ENCODE data around the gene FAM210B. TPM values are rescaled to one million over a fixed set of nuclear protein-coding genes. Genes with fewer than 3 reads are reported as not detected.

FAM210B gene
- total and polyA plus RNA-seq, 2 of the 13 experiments (the other 11 are each of a cell fraction or from before 2014, with no cell fraction given) = 75.9 to 107 TPM

- BruUV-seq (replicated peaks) = no TSS peak
- no peaks in the 10 kb centered on the region for H3K36me3 ChIP-seq (replicated peaks in 1 of 2; ENCODE audit: control insufficient read depth in 1 of 2, insufficient read depth in 2 of 2, low read length in 2 of 2)
- H3K79me2 ChIP-seq (ENCODE audit: insufficient read depth, low read length) = no peaks in the 10 kb centered on the region
- ChIA-PET POLR2A (no interaction called here), CTCF (ENCODE audit: low intra/inter-chr PET ratio, low total read pairs) (interaction anchor here (0.6 to 1.8 kb wide), 4 partner anchors 93 to 1662 kb away, joined by 3 to 13 read pairs (median 4); partner anchors contain the start of gene MC3R)
- WGBS (ENCODE audit: low lambda C conversion rate) = 11% methylated on average over 3 of the region's 3 CpGs
- no peak for ATAC-seq
- no peak overlapping the region for H3K9ac ChIP-seq (ENCODE audit: insufficient read depth, low read depth, low read length)
- H3K4me3 ChIP-seq (replicated peaks in 1 of 3; ENCODE audit: insufficient read depth in 1 of 3, low read depth in 2 of 3, low read length in 3 of 3) = no peak overlapping the region
- no peak overlapping the region for H3K27ac ChIP-seq (ENCODE audit: extremely low read length, insufficient read depth, low read length)
- in situ Hi-C loops (cut with HindIII; ENCODE audit: extremely low pct_ligation_motif_present, low pct_unique_long_range_greater_than_20kb) (no loop called here), intact Hi-C loops (cut with micrococcal nuclease; ENCODE audit: unreplicated experiment) (no loop called here)
- FAIRE-seq = no peak
- H3K4me2 ChIP-seq (ENCODE audit: low read depth, low read length) = no peak overlapping the region
- no peaks in the 10 kb centered on the region for H4K20me1 ChIP-seq (ENCODE audit: insufficient read depth, low read length)
- peaks cover under 1% of the 10 kb centered on the region; the same call in 1 of the 2 replicates for H3K4me1 ChIP-seq (ENCODE audit: insufficient read depth, low read length)
- H3K27me3 ChIP-seq (ENCODE audit: control insufficient read depth in 1 of 2, insufficient read depth in 2 of 2, low read length in 2 of 2) = peaks cover 0 to 7% of the 10 kb centered on the region in 2 experiments; a peak in 1 of 5 replicates
- no peaks in the 10 kb centered on the region for H3K9me3 ChIP-seq (ENCODE audit: low read length)
- no peak for DNase-seq (ENCODE audit: low spot score)
- TF ChIP-seq ZNF331 (CRISPR knock-in tag; IDR thresholded peaks at IDR 0.05) = peak; percentile 85
- TF ChIP-seq PHF21A (CRISPR knock-in tag; IDR thresholded peaks at IDR 0.05) = no peak
- no peak for TF ChIP-seq ELF1 (CRISPR knock-in tag; IDR thresholded peaks at IDR 0.05)
- no peak for TF ChIP-seq U2AF1 (optimal IDR thresholded peaks at IDR 0.05; ENCODE audit: low read depth, low read length)
- no peak overlapping the region for H2AFZ ChIP-seq (ENCODE audit: low read length)
Observed at GRCh38 chr20:56342783-56343182, 16.0 kb upstream of the FAM210B start.

DNA sequence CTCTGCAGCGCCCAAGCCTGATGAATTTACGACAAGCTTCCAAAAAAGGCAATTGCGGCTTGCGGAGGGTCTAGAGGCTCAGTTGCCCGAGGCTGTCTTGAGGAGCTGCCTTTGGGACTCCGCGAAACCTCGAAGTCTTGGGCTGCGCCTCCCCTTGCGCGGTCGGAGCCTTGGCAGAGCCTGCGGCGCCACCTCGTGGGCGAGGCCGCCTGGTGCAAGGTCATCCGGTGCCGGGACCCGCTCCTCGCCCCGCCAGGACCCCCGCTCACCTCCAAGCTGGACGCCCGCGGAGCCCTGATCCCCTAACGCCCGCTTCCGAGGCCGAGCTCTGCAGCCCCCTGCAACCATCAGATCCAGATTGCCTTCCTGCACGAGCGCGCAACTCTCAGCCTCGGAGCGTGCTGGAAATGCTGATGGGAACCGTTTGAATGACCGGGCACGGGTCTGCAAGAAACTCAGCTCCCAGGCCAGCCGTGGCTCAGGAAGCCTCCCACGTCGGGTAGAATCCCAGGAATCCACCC, 14.9 kb upstream of the FAM210B start:
- POLR2A ChIA-PET = no interaction called here
- intact Hi-C loops (cut with micrococcal nuclease; ENCODE audit: unreplicated experiment) (loop anchor here (2.0 kb wide), 2 partner anchors 95 to 1663 kb away; partner anchors contain the start of gene MC3R), in situ Hi-C loops (cut with HindIII; ENCODE audit: extremely low pct_ligation_motif_present, low pct_unique_long_range_greater_than_20kb) (no loop called here)
- no peak for FAIRE-seq
- peak; percentile 92 for ATAC-seq
- no peak overlapping the region for H2AFZ ChIP-seq (ENCODE audit: low read length)
- H3K36me3 ChIP-seq (replicated peaks in 1 of 2; ENCODE audit: control insufficient read depth in 1 of 2, insufficient read depth in 2 of 2, low read length in 2 of 2) = no peaks in the 10 kb centered on the region
- 26% methylated on average over 32 of the region's 41 CpGs for WGBS (ENCODE audit: low lambda C conversion rate)
- H3K4me2 ChIP-seq (ENCODE audit: low read depth, low read length) = peak overlapping the region; percentile 31; the same call in 1 of the 2 replicates
- CTCF ChIA-PET (ENCODE audit: low intra/inter-chr PET ratio, low total read pairs) = interaction anchor here (1.2 to 1.8 kb wide), 2 partner anchors 96 to 1663 kb away, joined by 5 to 13 read pairs; partner anchors contain the start of gene MC3R
- H3K4me3 ChIP-seq (replicated peaks in 1 of 3; ENCODE audit: insufficient read depth in 1 of 3, low read depth in 2 of 3, low read length in 3 of 3) = peak overlapping the region in 1 of 3 experiments; percentile 21; a peak in 1 of 6 replicates
- no peaks in the 10 kb centered on the region for H3K9me3 ChIP-seq (ENCODE audit: low read length)
- H3K27me3 ChIP-seq (ENCODE audit: control insufficient read depth in 1 of 2, insufficient read depth in 2 of 2, low read length in 2 of 2) = peaks cover 0 to 7% of the 10 kb centered on the region in 2 experiments; a peak in 1 of 5 replicates
- H3K4me1 ChIP-seq (ENCODE audit: insufficient read depth, low read length) = peaks cover 12% of the 10 kb centered on the region
- DNase-seq (ENCODE audit: low spot score) = no peak
- H3K9ac ChIP-seq (ENCODE audit: insufficient read depth, low read depth, low read length) = no peak overlapping the region
- no peak overlapping the region for H3K27ac ChIP-seq (ENCODE audit: extremely low read length, insufficient read depth, low read length)
- no peaks in the 10 kb centered on the region for H3K79me2 ChIP-seq (ENCODE audit: insufficient read depth, low read length)
- BruUV-seq (replicated peaks) = no TSS peak
- no peaks in the 10 kb centered on the region for H4K20me1 ChIP-seq (ENCODE audit: insufficient read depth, low read length)
- 0 out of 2 replicates have a peak, but pooled peaks have one; percentile 58 for TF ChIP-seq ZBTB38 (CRISPR knock-in tag; IDR thresholded peaks at IDR 0.05)
- TF ChIP-seq ZNF724P (CRISPR knock-in tag; IDR thresholded peaks at IDR 0.05; ENCODE audit: borderline replicate concordance) = no peak
- 0 out of 2 replicates have a peak, but pooled peaks have one; percentile 40 for TF ChIP-seq CENPT (CRISPR knock-in tag; IDR thresholded peaks at IDR 0.05; ENCODE audit: low read depth)
- no peak for TF ChIP-seq ZNF333 (CRISPR knock-in tag; IDR thresholded peaks at IDR 0.05; ENCODE audit: borderline replicate concordance)
- TF ChIP-seq, protein P1, sequence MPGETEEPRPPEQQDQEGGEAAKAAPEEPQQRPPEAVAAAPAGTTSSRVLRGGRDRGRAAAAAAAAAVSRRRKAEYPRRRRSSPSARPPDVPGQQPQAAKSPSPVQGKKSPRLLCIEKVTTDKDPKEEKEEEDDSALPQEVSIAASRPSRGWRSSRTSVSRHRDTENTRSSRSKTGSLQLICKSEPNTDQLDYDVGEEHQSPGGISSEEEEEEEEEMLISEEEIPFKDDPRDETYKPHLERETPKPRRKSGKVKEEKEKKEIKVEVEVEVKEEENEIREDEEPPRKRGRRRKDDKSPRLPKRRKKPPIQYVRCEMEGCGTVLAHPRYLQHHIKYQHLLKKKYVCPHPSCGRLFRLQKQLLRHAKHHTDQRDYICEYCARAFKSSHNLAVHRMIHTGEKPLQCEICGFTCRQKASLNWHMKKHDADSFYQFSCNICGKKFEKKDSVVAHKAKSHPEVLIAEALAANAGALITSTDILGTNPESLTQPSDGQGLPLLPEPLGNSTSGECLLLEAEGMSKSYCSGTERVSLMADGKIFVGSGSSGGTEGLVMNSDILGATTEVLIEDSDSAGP (CRISPR knock-in tag; IDR thresholded peaks at IDR 0.05; ENCODE audit: borderline replicate concordance) = peak; percentile 56; the same call in 1 of the 2 replicates
